RWPE1 (cell line): ENCODE data around the gene SH2D3C.
A peak's percentile ranks its signal among the peaks of the same experiment; 100 is the strongest.

Source experiments
- CTCF ChIA-PET: fragments of 350-600 bp; sonication (Branson Sonifier 250); formaldehyde crosslinking; extraction: SDS; loops from one replicate; lab custom pipeline; 2021; lab: Yijun Ruan, JAX
- POLR2A ChIA-PET: fragments of 400-600 bp; formaldehyde crosslinking; extraction: SDS; loops from one replicate; lab custom pipeline; 2020; ENCODE audit warnings: antibody characterized with exemption; ENCODE audit not compliant: low non-redundant PET; lab: Yijun Ruan, JAX
- DNase-seq: peaks from one replicate; pipeline ENCODE4 v3.0.0; 2012; ENCODE audit warnings: low spot score
- H3K27ac ChIP-seq: fragments of 450-650 bp; 2 replicates; pipeline ENCODE4 v1.5.1; 2017
- TF ChIP-seq, protein P1 (sequence below): fragments of 450-650 bp; conservative IDR thresholded peaks from 2 replicates; pipeline ENCODE4 v1.5.1; 2017; ENCODE audit warnings: low read depth, mild to moderate bottlenecking

The SH2D3C gene

DNA sequence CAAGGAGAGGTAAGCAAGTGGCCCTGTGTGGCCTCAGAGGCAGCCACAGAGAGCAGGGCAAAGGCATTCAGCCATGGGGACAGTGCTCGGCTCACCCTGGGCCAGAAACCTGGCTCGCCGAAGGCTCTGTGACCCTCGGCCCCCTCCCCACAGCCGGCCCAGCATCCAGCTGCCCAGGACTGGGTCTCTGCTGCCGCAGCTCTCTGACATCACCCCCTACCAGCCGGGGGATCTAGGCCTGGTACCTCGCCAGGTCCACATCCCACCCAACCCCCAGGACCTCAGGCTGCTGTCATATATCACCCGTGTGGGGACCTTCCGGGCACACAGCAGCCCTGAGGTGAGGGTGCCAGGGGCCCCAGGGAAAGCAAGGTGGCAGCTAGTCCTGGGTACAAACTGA is 65.6 kb downstream of the SH2D3C start:
- peak overlapping the region; percentile 95 for H3K27ac ChIP-seq
- TF ChIP-seq, protein P1, sequence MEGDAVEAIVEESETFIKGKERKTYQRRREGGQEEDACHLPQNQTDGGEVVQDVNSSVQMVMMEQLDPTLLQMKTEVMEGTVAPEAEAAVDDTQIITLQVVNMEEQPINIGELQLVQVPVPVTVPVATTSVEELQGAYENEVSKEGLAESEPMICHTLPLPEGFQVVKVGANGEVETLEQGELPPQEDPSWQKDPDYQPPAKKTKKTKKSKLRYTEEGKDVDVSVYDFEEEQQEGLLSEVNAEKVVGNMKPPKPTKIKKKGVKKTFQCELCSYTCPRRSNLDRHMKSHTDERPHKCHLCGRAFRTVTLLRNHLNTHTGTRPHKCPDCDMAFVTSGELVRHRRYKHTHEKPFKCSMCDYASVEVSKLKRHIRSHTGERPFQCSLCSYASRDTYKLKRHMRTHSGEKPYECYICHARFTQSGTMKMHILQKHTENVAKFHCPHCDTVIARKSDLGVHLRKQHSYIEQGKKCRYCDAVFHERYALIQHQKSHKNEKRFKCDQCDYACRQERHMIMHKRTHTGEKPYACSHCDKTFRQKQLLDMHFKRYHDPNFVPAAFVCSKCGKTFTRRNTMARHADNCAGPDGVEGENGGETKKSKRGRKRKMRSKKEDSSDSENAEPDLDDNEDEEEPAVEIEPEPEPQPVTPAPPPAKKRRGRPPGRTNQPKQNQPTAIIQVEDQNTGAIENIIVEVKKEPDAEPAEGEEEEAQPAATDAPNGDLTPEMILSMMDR, result no peak
- ChIA-PET CTCF (interaction anchor here (1.3 to 3.4 kb wide), 2 partner anchors 9 to 22 kb away, joined by 3 to 12 read pairs; partner anchors contain the start of gene TOR2A), POLR2A (no interaction called here)
- DNase-seq, result no peak

DNA sequence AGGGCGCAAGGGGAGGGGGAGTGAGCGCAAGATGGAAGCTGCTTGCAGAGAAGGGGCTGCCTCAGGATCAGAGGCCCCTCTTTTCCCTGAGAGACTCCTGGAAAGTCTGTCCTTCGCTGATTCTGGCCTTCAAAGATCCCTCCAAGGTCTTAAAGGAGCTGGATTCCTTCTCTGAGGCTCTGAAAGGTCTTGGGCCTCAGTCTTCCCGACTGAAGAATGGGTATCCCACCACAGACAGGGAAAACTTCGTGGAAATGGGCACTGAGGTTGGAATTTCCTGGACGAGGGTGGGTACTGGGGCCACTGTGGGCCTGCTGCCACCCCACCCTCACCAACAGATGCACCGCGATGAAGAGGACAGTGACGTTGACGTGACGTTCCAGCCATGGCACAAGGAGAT is 66.1 kb downstream of the SH2D3C start:
- no peak for DNase-seq
- TF ChIP-seq, protein P1, result no peak
- peak overlapping the region; percentile 95; the same call in 1 of the 2 replicates for H3K27ac ChIP-seq
- CTCF ChIA-PET, result interaction anchor here (3.4 kb wide), 1 partner anchor 22 kb away, joined by 12 read pairs; the partner anchor contains the start of gene TOR2A
- POLR2A ChIA-PET, result no interaction called here

DNA sequence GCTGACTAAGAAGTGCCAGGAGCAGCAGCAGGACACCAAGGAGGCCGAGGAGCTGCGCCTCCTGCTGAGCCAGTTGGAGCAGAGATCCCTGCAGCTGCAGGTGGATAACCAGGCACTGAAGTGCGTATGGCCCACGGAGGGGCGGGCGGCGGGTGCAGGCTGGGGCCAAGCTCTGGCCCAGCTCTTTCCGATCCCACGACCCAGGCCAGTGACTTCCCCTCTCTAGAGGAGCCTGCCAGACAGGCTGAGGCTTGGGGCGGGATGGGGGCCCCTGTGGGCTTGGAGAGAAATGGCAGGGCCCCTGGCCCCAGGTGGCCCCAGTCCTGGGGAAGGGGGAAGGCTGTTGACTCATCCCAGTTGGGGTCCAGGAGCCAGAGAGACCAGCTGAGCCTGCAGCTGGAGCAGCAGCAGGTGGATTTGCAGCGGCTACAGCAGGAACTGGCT is 66.6 kb downstream of the SH2D3C start:
- CTCF ChIA-PET, result interaction anchor here (0.6 to 3.4 kb wide), 4 partner anchors 23 to 1085 kb away, joined by 4 to 12 read pairs (median 6); partner anchors contain the start of gene TOR2A
- DNase-seq, result no peak
- POLR2A ChIA-PET, result interaction anchor here (1.0 kb wide), 1 partner anchor 23 kb away, joined by 3 read pairs; no protein-coding TSS in a partner anchor
- peak overlapping the region; percentile 95 for H3K27ac ChIP-seq
- TF ChIP-seq, protein P1, result no peak

DNA sequence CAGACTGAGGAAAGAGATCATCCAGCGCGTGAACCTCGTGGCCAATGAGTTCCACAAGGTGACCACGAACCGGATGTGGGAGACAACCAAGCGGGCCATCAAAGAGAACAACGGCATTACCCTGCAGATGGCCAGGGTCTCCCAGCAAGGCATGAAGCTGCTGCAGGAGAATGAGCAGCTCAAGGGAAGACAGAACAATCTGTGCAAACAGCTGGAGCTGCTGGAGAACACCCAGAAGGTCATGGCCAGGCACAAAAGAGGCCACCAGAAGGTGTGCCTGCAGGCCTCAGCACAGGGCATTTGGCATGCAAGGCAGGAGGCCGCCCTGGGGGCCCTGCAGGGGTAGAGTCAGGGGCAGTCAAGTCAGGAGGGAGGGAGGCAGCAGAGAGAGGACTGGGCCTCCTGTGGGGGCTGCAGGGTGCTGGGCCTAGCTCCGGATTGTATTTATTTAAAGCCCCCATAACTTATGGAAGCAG is 67.2 kb downstream of the SH2D3C start:
- POLR2A ChIA-PET, result interaction anchor here (1.0 kb wide), 1 partner anchor 23 kb away, joined by 3 read pairs; no protein-coding TSS in a partner anchor
- CTCF ChIA-PET, result interaction anchor here (0.6 to 3.4 kb wide), 5 partner anchors 24 to 1084 kb away, joined by 3 to 12 read pairs (median 6); partner anchors contain the start of gene TOR2A
- H3K27ac ChIP-seq, result peak overlapping the region; percentile 95
- TF ChIP-seq, protein P1, result no peak
- no peak for DNase-seq

DNA sequence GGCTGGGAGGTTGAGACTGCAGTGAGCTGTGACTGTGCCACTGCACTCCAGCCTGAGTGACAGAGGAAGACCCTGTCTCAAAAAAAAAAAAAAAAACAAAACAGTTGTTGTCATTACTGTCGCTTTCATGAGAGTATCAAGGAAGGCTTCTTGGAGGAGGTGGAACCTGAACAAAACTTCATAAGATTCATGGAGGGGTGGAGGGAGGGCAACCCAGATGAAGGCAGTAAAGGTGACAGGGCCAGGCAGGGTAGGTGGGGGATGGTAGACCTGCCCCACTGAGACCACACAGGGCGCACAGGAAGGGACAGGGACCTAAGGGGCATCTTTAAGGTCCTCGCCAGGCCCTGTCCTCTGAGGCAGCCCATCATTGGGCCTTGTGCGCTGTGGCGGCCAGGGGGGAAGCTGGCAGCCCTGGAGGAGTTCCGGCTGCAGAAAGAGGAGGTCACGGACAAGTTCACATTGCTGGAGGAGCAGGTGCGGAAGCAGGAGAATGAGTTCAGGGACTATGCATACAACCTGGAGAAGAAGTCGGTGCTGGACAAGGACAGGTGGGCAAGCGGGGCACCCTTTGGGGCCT is 68.2 kb downstream of the SH2D3C start:
- POLR2A ChIA-PET, result no interaction called here
- peak overlapping the region; percentile 95 for H3K27ac ChIP-seq
- DNase-seq, result no peak
- CTCF ChIA-PET, result interaction anchor here (0.6 to 3.4 kb wide), 2 partner anchors 24 to 91 kb away, joined by 3 to 12 read pairs; partner anchors contain the start of gene TOR2A
- TF ChIP-seq, protein P1, result no peak

DNA sequence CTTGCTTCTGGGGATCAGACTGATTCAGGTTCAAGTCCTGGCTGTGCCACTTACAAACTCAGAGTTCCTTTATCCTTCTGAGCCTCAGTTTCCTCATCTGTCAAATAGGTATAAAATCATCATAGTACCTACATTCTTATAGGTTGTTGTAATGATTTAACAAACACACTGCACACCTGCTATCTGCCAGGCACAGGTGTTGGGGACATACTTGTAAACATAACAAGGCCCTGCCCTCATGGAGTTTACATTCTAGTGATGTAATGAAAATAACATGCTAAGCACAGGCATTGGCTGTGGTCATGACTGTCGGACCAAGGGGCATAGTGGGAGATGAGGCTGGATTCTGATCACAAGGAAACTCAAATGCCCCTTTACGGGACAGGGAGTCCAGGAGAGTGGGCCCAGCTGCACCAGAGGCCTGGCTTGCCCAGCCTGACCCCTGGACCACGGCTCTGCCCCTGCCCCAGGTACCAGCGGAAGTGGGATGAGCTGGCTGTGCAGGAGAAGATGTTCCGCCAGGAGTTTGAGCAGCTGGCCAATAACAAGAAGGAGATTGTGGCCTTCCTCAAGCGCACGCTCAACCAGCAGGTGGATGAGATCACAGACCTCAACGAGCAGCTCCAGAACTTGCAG is 69.4 kb downstream of the SH2D3C start:
- CTCF ChIA-PET, result interaction anchor here (0.8 kb wide), 1 partner anchor 25 kb away, joined by 3 read pairs; the partner anchor contains the start of gene TOR2A
- DNase-seq, result no peak
- H3K27ac ChIP-seq, result no peak overlapping the region
- TF ChIP-seq, protein P1, result no peak
- POLR2A ChIA-PET, result no interaction called here
